Measurements from ENCODE around the gene DOCK3.

DNA sequence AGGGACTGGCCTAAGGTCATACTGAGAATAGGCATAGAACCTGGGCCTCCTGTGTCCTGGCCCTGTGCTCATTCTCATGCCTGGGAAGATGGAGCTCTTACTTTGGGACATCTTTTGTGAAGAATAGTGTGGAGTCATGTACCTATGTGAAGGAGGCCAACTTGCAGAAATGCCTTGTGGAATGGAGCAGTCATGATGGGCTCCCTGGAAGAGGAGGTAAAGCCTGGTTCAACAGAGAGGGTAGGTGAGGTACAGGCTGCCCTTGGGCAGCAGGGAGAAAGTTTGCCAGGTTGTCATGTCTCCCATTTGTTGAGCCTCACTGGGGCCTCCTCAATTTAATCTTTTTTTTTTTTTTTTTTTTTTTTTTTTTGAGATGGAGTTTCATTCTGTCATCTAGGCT is 39.7 kb upstream of the DOCK3 start:
- TF ChIP-seq CTCF (IDR thresholded peaks at IDR 0.05; ENCODE audit: insufficient read depth, low read length) = no peak
- TF ChIP-seq POLR2AphosphoS5 (IDR thresholded peaks at IDR 0.05; ENCODE audit: low read depth) = no peak
- TF ChIP-seq, protein P1, sequence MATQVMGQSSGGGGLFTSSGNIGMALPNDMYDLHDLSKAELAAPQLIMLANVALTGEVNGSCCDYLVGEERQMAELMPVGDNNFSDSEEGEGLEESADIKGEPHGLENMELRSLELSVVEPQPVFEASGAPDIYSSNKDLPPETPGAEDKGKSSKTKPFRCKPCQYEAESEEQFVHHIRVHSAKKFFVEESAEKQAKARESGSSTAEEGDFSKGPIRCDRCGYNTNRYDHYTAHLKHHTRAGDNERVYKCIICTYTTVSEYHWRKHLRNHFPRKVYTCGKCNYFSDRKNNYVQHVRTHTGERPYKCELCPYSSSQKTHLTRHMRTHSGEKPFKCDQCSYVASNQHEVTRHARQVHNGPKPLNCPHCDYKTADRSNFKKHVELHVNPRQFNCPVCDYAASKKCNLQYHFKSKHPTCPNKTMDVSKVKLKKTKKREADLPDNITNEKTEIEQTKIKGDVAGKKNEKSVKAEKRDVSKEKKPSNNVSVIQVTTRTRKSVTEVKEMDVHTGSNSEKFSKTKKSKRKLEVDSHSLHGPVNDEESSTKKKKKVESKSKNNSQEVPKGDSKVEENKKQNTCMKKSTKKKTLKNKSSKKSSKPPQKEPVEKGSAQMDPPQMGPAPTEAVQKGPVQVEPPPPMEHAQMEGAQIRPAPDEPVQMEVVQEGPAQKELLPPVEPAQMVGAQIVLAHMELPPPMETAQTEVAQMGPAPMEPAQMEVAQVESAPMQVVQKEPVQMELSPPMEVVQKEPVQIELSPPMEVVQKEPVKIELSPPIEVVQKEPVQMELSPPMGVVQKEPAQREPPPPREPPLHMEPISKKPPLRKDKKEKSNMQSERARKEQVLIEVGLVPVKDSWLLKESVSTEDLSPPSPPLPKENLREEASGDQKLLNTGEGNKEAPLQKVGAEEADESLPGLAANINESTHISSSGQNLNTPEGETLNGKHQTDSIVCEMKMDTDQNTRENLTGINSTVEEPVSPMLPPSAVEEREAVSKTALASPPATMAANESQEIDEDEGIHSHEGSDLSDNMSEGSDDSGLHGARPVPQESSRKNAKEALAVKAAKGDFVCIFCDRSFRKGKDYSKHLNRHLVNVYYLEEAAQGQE (IDR thresholded peaks at IDR 0.05; ENCODE audit: insufficient replicate concordance, low read depth) = no peak
- no peak for TF ChIP-seq GABPA (IDR thresholded peaks at IDR 0.05; ENCODE audit: low read depth)
- TF ChIP-seq SPI1 (IDR thresholded peaks at IDR 0.05; ENCODE audit: borderline replicate concordance, low read depth) = no peak

All from HL-60 (cell line).